ENCODE results near the gene PDCD2. TPM values are rescaled to one million over a fixed set of nuclear protein-coding genes. Genes with fewer than 3 reads are reported as not detected.

The PDCD2 gene
- total RNA-seq, 1 donor from 2014 or later = 59.0 TPM

DNA sequence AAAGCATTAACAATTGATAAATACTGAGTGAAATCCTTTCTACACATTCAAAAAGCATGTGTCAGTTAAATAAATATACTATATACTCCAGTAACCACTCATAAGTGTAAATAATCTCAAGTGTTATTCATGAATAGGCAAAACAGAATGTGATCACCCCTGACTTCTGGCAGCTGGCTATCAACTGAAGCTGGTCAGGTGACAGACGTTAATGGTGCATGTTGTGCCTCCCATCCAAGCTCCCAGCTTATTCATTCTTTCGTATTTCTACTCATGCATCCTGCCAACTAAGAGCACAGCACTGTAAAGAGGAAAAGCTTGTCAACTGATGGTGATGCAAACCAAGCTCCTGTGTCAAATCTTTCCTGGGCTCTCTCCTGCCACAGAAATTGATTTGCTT, 39.0 kb downstream of the PDCD2 start:
- H3K4me3 Mint-ChIP-seq (ENCODE audit: unreplicated experiment) = no peak overlapping the region
- DNase-seq = no peak
- peaks cover 2% of the 10 kb centered on the region for H3K27me3 Mint-ChIP-seq (ENCODE audit: unreplicated experiment)
- H3K27ac Mint-ChIP-seq (ENCODE audit: unreplicated experiment) = no peak overlapping the region
- no peaks in the 10 kb centered on the region for H3K9me3 Mint-ChIP-seq (ENCODE audit: unreplicated experiment)
- TF ChIP-seq, protein P1, sequence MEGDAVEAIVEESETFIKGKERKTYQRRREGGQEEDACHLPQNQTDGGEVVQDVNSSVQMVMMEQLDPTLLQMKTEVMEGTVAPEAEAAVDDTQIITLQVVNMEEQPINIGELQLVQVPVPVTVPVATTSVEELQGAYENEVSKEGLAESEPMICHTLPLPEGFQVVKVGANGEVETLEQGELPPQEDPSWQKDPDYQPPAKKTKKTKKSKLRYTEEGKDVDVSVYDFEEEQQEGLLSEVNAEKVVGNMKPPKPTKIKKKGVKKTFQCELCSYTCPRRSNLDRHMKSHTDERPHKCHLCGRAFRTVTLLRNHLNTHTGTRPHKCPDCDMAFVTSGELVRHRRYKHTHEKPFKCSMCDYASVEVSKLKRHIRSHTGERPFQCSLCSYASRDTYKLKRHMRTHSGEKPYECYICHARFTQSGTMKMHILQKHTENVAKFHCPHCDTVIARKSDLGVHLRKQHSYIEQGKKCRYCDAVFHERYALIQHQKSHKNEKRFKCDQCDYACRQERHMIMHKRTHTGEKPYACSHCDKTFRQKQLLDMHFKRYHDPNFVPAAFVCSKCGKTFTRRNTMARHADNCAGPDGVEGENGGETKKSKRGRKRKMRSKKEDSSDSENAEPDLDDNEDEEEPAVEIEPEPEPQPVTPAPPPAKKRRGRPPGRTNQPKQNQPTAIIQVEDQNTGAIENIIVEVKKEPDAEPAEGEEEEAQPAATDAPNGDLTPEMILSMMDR (IDR thresholded peaks at IDR 0.05; ENCODE audit: partially characterized antibody, unreplicated experiment) = no peak
- peaks cover 6% of the 10 kb centered on the region for H3K4me1 Mint-ChIP-seq (ENCODE audit: low read depth, unreplicated experiment)
- no peaks in the 10 kb centered on the region for H3K36me3 Mint-ChIP-seq (ENCODE audit: unreplicated experiment)

DNA sequence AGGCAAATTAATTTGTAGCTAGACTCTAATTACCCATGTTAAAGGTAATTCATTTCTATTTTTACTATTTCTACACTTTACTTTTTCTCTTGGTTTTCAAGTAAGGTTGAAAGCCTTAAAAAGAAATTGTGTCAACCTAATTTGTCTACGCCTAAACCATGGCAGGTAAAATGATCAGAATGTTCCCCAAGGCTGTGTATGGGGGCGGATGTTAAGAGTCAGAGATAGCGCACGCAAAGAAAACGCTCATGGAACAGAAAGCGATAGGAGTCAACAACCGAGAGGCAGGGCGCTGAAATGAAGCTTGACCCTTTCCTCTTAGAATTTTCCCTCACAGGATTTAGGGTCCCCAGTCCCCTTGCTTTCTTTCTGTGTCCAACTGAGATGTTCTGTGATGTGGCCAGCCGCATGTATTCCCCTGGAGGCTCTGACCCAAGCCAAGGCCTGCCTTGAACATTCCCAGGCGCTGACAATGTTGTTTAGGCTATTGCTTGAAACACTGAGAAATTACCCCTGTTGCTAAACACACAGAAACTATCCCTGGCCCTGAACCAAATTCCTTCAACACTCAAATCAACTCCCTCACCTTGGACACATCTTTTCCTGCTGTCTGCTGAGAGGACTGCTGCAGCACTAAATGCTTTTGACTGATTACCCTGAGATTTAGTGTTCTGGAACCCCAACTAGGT, 42.3 kb downstream of the PDCD2 start:
- DNase-seq = no peak
- Mint-ChIP-seq H3K4me3 (ENCODE audit: unreplicated experiment) (no peak overlapping the region), H3K9me3 (ENCODE audit: unreplicated experiment) (no peaks in the 10 kb centered on the region), H3K36me3 (ENCODE audit: unreplicated experiment) (no peaks in the 10 kb centered on the region), H3K4me1 (ENCODE audit: low read depth, unreplicated experiment) (no peaks in the 10 kb centered on the region), H3K27me3 (ENCODE audit: unreplicated experiment) (peaks cover 2% of the 10 kb centered on the region), H3K27ac (ENCODE audit: unreplicated experiment) (no peak overlapping the region)
- TF ChIP-seq, protein P1 (IDR thresholded peaks at IDR 0.05; ENCODE audit: partially characterized antibody, unreplicated experiment) = no peak

DNA sequence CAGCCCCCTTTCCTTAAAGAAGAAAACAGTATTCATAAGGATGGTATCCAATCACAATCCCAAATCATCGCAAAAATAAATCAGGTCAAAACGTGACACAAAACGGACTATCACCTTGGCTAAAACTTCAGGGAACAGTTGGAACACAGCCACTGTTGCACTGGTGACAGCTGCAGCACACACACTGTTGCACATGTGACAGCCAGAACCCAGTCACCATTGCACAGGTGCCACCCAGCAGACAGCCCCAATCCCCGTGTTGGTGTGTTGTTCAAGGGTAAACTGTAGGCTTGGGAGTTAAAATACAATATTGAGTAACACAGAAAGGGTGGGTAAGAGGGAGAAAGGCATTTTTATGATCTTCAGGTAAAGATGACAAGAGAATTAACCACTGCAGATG, 47.1 kb downstream of the PDCD2 start:
- Mint-ChIP-seq H3K9me3 (ENCODE audit: unreplicated experiment) (no peaks in the 10 kb centered on the region), H3K27ac (ENCODE audit: unreplicated experiment) (no peak overlapping the region), H3K4me1 (ENCODE audit: low read depth, unreplicated experiment) (no peaks in the 10 kb centered on the region), H3K4me3 (ENCODE audit: unreplicated experiment) (no peak overlapping the region), H3K36me3 (ENCODE audit: unreplicated experiment) (no peaks in the 10 kb centered on the region), H3K27me3 (ENCODE audit: unreplicated experiment) (peaks cover 2% of the 10 kb centered on the region)
- no peak for DNase-seq
- TF ChIP-seq, protein P1 (IDR thresholded peaks at IDR 0.05; ENCODE audit: partially characterized antibody, unreplicated experiment) = no peak

DNA sequence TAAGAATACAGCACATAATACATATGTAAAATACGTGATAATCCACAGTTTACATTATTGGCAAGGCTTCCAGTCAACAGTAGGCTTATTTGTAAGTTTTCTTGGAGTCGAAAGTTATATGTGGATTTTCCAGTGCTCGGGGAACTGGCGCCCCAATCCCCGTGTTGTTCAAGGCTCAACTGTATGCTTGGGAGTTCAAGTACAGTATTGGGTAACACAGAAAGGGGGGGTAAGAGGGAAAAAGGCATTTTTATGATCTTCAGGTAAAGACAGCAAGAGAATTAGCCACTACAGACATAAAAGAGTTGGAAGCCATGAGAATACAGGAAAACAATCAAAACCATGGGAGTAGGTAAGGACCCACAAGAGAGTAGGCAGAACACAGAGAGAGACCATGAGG, 47.8 kb downstream of the PDCD2 start:
- Mint-ChIP-seq H3K36me3 (ENCODE audit: unreplicated experiment) (no peaks in the 10 kb centered on the region), H3K4me1 (ENCODE audit: low read depth, unreplicated experiment) (no peaks in the 10 kb centered on the region), H3K4me3 (ENCODE audit: unreplicated experiment) (no peak overlapping the region), H3K9me3 (ENCODE audit: unreplicated experiment) (no peaks in the 10 kb centered on the region), H3K27ac (ENCODE audit: unreplicated experiment) (no peak overlapping the region), H3K27me3 (ENCODE audit: unreplicated experiment) (peaks cover 2% of the 10 kb centered on the region)
- DNase-seq = no peak
- TF ChIP-seq, protein P1 (IDR thresholded peaks at IDR 0.05; ENCODE audit: partially characterized antibody, unreplicated experiment) = no peak

DNA sequence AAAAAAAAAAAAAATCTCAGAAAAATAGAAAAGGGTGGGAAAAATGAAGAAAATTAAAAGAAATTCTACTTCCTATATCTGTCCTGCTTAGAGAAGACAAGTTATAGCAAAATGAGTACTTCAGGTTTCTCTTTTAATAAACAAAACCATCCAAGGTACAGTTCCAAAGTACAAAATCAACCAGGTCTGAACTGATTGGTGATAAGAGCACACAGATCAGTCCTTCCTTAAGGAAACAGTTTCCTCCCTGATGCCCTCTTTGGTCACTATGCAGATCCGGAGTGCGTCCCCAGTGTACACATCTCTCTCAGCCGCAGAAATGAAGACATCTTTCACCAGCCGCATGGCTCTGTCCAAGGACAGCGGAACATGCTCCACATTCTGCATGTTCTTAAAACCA, 49.4 kb downstream of the PDCD2 start:
- no peaks in the 10 kb centered on the region for H3K9me3 Mint-ChIP-seq (ENCODE audit: unreplicated experiment)
- H3K36me3 Mint-ChIP-seq (ENCODE audit: unreplicated experiment) = no peaks in the 10 kb centered on the region
- TF ChIP-seq, protein P1 (IDR thresholded peaks at IDR 0.05; ENCODE audit: partially characterized antibody, unreplicated experiment) = no peak
- H3K27ac Mint-ChIP-seq (ENCODE audit: unreplicated experiment) = no peak overlapping the region
- no peak for DNase-seq
- no peaks in the 10 kb centered on the region for H3K4me1 Mint-ChIP-seq (ENCODE audit: low read depth, unreplicated experiment)
- peaks cover 1% of the 10 kb centered on the region for H3K27me3 Mint-ChIP-seq (ENCODE audit: unreplicated experiment)
- no peak overlapping the region for H3K4me3 Mint-ChIP-seq (ENCODE audit: unreplicated experiment)

Measured in glutamatergic neuron (in vitro differentiated cells).